SH-SY5Y (cell line): ENCODE measurements around the gene GLIPR1L1.

Experiments used
- GATA2 ChIP-seq: IDR thresholded peaks from 2 replicates; pipeline ENCODE4 v1.6.1; 2011; ENCODE audit warnings: mild to moderate bottlenecking, low read depth, low read length
- GATA3 ChIP-seq: IDR thresholded peaks from 2 replicates; pipeline ENCODE4 v1.6.1; 2011; ENCODE audit warnings: low read depth, mild to moderate bottlenecking, low read length, moderate library complexity

GRCh38 chr12:75345531-75345930 lies 11.1 kb downstream of the GLIPR1L1 start:
- TF ChIP-seq GATA2 = no peak
- TF ChIP-seq GATA3 = no peak
